PC-9 (cell line): ENCODE data around the gene GHRH. TPM values are rescaled to one million over a fixed set of nuclear protein-coding genes. Genes with fewer than 3 reads are reported as not detected.

Source experiments
- BruUV-seq: library from RNA; stranded (reverse); fragments of 400-500 nt; replicated peaks from 2 replicates; lab custom pipeline; 2021; lab: Mats Ljungman, UMichigan
- CTCF ChIA-PET: fragments of 300-600 bp; sonication (Branson Sonifier 250); formaldehyde crosslinking; loops from one replicate; lab custom pipeline; 2022; ENCODE audit warnings: antibody characterized with exemption; lab: Charles Lee
- POLR2A ChIA-PET: fragments of 300-600 bp; sonication (Branson Sonifier 250); formaldehyde crosslinking; loops from one replicate; lab custom pipeline; 2022; ENCODE audit warnings: antibody characterized with exemption; ENCODE audit not compliant: unreplicated experiment; lab: Charles Lee
- DNase-seq, 2 experiments: peaks; one replicate each; pipeline versions ENCODE4 v3.0.0 to v3.0.0-alpha.2; 2015 to 2022; ENCODE audit warnings: mixed read lengths in 1 of 2
- H2AFZ ChIP-seq: fragments of 200-600 bp; sonication (generic); 2 replicates; pipeline ENCODE4 v1.8.1; 2017; ENCODE audit warnings: antibody characterized with exemption
- H3F3A ChIP-seq: fragments of 200-600 bp; sonication (generic); 2 replicates; pipeline ENCODE4 v1.8.1; 2017; ENCODE audit warnings: antibody characterized with exemption, mild to moderate bottlenecking, low read depth; ENCODE audit not compliant: insufficient read depth
- H3K27ac ChIP-seq: fragments of 200-600 bp; sonication (generic); 2 replicates; pipeline ENCODE4 v1.6.1; 2016; ENCODE audit warnings: mixed run types
- H3K27me3 ChIP-seq: fragments of 200-600 bp; sonication (generic); 2 replicates; pipeline ENCODE4 v1.6.1; 2016; ENCODE audit warnings: low read depth, mixed run types; ENCODE audit not compliant: insufficient read depth
- H3K36me3 ChIP-seq: fragments of 200-600 bp; sonication (generic); 2 replicates; pipeline ENCODE4 v1.6.1; 2016; ENCODE audit warnings: low read depth, mixed run types
- H3K4me1 ChIP-seq: fragments of 200-600 bp; sonication (generic); replicated peaks from 2 replicates; pipeline ENCODE4 v1.6.1; 2016; ENCODE audit warnings: mixed run types; ENCODE audit not compliant: insufficient read depth
- H3K4me2 ChIP-seq: fragments of 200-600 bp; sonication (generic); 2 replicates; pipeline ENCODE4 v1.6.1; 2017; ENCODE audit warnings: mixed run types
- H3K4me3 ChIP-seq: fragments of 200-600 bp; sonication (generic); 2 replicates; pipeline ENCODE4 v1.6.1; 2016; ENCODE audit warnings: mixed run types
- H3K79me2 ChIP-seq: fragments of 200-600 bp; sonication (generic); 2 replicates; pipeline ENCODE4 v1.6.1; 2017; ENCODE audit warnings: low read depth, mixed run types
- H3K9me2 ChIP-seq: fragments of 200-600 bp; sonication (generic); 2 replicates; pipeline ENCODE4 v1.8.1; 2017; ENCODE audit warnings: mild to moderate bottlenecking; ENCODE audit not compliant: insufficient read depth
- H3K9me3 ChIP-seq: fragments of 200-600 bp; sonication (generic); 2 replicates; pipeline ENCODE4 v1.8.1; 2016; ENCODE audit warnings: low read depth; ENCODE audit not compliant: insufficient read depth
- H4K20me1 ChIP-seq: fragments of 200-600 bp; sonication (generic); 2 replicates; pipeline ENCODE4 v1.8.1; 2017; ENCODE audit not compliant: insufficient read depth
- CTCF ChIP-seq: fragments of 200-600 bp; sonication (generic); conservative IDR thresholded peaks from 2 replicates; pipeline ENCODE4 v1.6.1; 2017; ENCODE audit warnings: mixed run types, antibody characterized with exemption, mild to moderate bottlenecking, moderate library complexity
- EZH2 ChIP-seq: fragments of 200-600 bp; sonication (generic); IDR thresholded peaks from 2 replicates; pipeline ENCODE4 v1.8.0; 2017; ENCODE audit warnings: antibody characterized with exemption, low read depth
- intact Hi-C: fragments of 100-400 bp; cut with micrococcal nuclease; formaldehyde crosslinking; loops from one replicate; pipeline ENCODE4 v1.10.0; 2022; ENCODE audit not compliant: unreplicated experiment
- total RNA-seq: library from RNA; stranded (reverse); gene quantifications from 2 replicates; pipeline ENCODE4 v1.2.3, GENCODE V29; 2021

The GHRH gene
- total RNA-seq, 1 experiment from 2014 or later = not detected

GRCh38 chr20:37288091-37288490, 26.5 kb upstream of the GHRH start:
- DNase-seq = no peak
- no peaks in the 10 kb centered on the region for H3K9me2 ChIP-seq
- ChIA-PET CTCF (no interaction called here), POLR2A (interaction anchor here (0.5 kb wide), 2 partner anchors 91 to 1561 kb away, joined by 3 to 4 read pairs; no protein-coding TSS in a partner anchor)
- no peaks in the 10 kb centered on the region for H3K9me3 ChIP-seq
- intact Hi-C loops = loop anchor here (2.0 kb wide), 2 partner anchors 57 to 91 kb away; no protein-coding TSS in a partner anchor
- H3K36me3 ChIP-seq = no peaks in the 10 kb centered on the region
- peaks cover 8% of the 10 kb centered on the region for H3F3A ChIP-seq
- TF ChIP-seq CTCF = no peak
- no peak for TF ChIP-seq EZH2
- no peaks in the 10 kb centered on the region for H3K27me3 ChIP-seq
- H3K4me1 ChIP-seq = peaks cover 10% of the 10 kb centered on the region; the same call in 1 of the 2 replicates
- H3K4me2 ChIP-seq = no peak overlapping the region
- H3K4me3 ChIP-seq = no peak overlapping the region
- peaks cover 39% of the 10 kb centered on the region for H3K79me2 ChIP-seq
- no peak overlapping the region for H2AFZ ChIP-seq
- no peaks in the 10 kb centered on the region for H4K20me1 ChIP-seq
- BruUV-seq = no TSS peak
- no peak overlapping the region for H3K27ac ChIP-seq

- H3K36me3 ChIP-seq = no peaks in the 10 kb centered on the region
- H3K9me2 ChIP-seq = no peaks in the 10 kb centered on the region
- no TSS peak for BruUV-seq
- no peaks in the 10 kb centered on the region for H3K27me3 ChIP-seq
- H4K20me1 ChIP-seq = no peaks in the 10 kb centered on the region
- H3K4me3 ChIP-seq = no peak overlapping the region
- H2AFZ ChIP-seq = no peak overlapping the region
- no peaks in the 10 kb centered on the region for H3K9me3 ChIP-seq
- CTCF ChIA-PET = interaction anchor here (0.6 kb wide), 1 partner anchor 10 kb away, joined by 3 read pairs; no protein-coding TSS in a partner anchor
- intact Hi-C loops = no loop called here
- no peak overlapping the region for H3K4me2 ChIP-seq
- no peak for DNase-seq
- POLR2A ChIA-PET = no interaction called here
- H3K4me1 ChIP-seq = peaks cover 5% of the 10 kb centered on the region; the same call in 1 of the 2 replicates
- no peak for TF ChIP-seq CTCF
- no peak for TF ChIP-seq EZH2
- H3K27ac ChIP-seq = no peak overlapping the region
- peaks cover 3% of the 10 kb centered on the region; the same call in 1 of the 2 replicates for H3F3A ChIP-seq
- peaks cover 17% of the 10 kb centered on the region for H3K79me2 ChIP-seq
Observed at GRCh38 chr20:37285664-37286374, 24.2 kb upstream of the GHRH start.

- no TSS peak for BruUV-seq
- no peaks in the 10 kb centered on the region for H4K20me1 ChIP-seq
- H3K9me3 ChIP-seq = no peaks in the 10 kb centered on the region
- H3K79me2 ChIP-seq = peaks cover 6% of the 10 kb centered on the region
- no peak for DNase-seq
- H3K4me3 ChIP-seq = no peak overlapping the region
- H3K27ac ChIP-seq = no peak overlapping the region
- H3K27me3 ChIP-seq = no peaks in the 10 kb centered on the region
- TF ChIP-seq EZH2 (no peak), CTCF (no peak)
- intact Hi-C loops = no loop called here
- H3K4me1 ChIP-seq = no peaks in the 10 kb centered on the region
- CTCF ChIA-PET = interaction anchor here (0.6 to 0.7 kb wide), 2 partner anchors 11 to 13 kb away, joined by 3 to 4 read pairs; no protein-coding TSS in a partner anchor
- H3K9me2 ChIP-seq = no peaks in the 10 kb centered on the region
- no peaks in the 10 kb centered on the region for H3K36me3 ChIP-seq
- POLR2A ChIA-PET = no interaction called here
- H3F3A ChIP-seq = peaks cover 3% of the 10 kb centered on the region; the same call in 1 of the 2 replicates
- H2AFZ ChIP-seq = no peak overlapping the region
- no peak overlapping the region for H3K4me2 ChIP-seq
Observed at GRCh38 chr20:37284691-37285161, 23.1 kb upstream of the GHRH start.
